ENCODE results near the gene FCHSD2. TPM values are rescaled to one million over a fixed set of nuclear protein-coding genes. Genes with fewer than 3 reads are reported as not detected.
A peak's percentile ranks its signal among the peaks of the same experiment; 100 is the strongest.

The FCHSD2 gene
- total and polyA plus RNA-seq, 4 donors, result 14.7 to 41.6 (median 32.6) TPM

GRCh38 chr11:73152861-73153483 is 10.9 kb upstream of the FCHSD2 start:
- no peak overlapping the region for H3K9ac ChIP-seq (ENCODE audit: insufficient read depth in 1 of 2, low read length in 2 of 2)
- 64 to 73% methylated on average over 6 of the region's 6 CpGs for WGBS, 2 donors
- peak in 2 of 3 donors; percentile 26 to 63 for DNase-seq

DNA sequence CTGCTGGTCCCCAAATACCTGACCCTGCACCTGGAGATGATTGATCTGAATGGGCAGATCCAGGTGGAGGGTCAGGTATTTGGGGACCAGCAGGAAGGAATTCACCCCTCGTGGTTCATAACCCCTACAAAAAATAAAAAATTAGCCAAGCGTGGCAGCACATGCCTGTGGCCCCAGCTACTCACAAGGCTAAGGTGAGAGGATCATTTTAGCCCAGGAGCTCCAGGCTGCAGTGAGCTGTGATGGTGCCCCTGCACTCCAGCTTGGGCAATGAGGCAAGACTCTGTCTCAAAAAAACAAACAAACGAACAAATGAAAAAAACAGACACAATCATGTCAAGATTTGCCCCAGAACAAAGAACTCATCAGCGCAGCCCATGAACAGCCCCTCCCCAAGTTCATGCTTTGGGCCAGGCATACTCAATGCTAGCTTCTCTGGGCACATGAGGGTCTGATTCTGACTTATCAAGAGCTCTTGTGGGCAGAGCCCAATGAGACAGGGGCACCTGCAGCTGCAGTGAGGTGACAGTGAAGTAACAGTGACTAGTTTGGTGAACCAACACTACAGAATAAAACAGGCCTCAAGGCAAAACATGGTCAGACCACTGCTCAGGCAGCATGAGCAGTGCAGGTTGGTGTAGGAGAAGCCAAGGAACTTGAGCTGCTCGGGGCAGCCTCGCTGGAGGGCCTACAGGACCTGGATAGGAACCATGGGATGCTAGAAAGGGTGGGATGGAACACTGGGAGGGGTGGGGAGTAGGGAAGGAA is 10.2 kb upstream of the FCHSD2 start:
- WGBS, 2 donors, result 90 to 91% methylated on average over 6 of the region's 6 CpGs
- no peak for TF ChIP-seq CTCF (IDR thresholded peaks at IDR 0.05; ENCODE audit: control extremely low read depth, extremely low read depth)
- DNase-seq, result no peak

More at GRCh38 chr11:73152861-73153483, 10.9 kb upstream of the FCHSD2 start:
- Histone ChIP-seq H3K4me3 (no peak overlapping the region), H3K4me1 (ENCODE audit: control insufficient read depth in 5 of 5, insufficient read depth in 5 of 5, low read length in 5 of 5) (peaks cover 0 to 11% (median 9%) of the 10 kb centered on the region in 5 donors), H3K9me3 (ENCODE audit: control insufficient read depth in 4 of 4, insufficient read depth in 3 of 4, low read length in 3 of 4) (no peaks in the 10 kb centered on the region), H3K27ac (ENCODE audit: low read depth in 1 of 2, low read length in 1 of 2) (peak overlapping the region in 1 of 2 donors; percentile 61), H3K27me3 (ENCODE audit: control insufficient read depth in 3 of 3, insufficient read depth in 3 of 3, low read length in 2 of 3) (no peaks in the 10 kb centered on the region), H3K36me3 (ENCODE audit: control insufficient read depth in 4 of 4, insufficient read depth in 4 of 4, low read length in 4 of 4) (no peaks in the 10 kb centered on the region)
- ATAC-seq (ENCODE audit: insufficient read depth, low FRiP score), result no peak
- no peak for TF ChIP-seq CTCF (IDR thresholded peaks at IDR 0.05; ENCODE audit: control extremely low read depth, extremely low read depth)

GRCh38 chr11:73151416-73151815 is 9.3 kb upstream of the FCHSD2 start:
- no peak overlapping the region for H3K9ac ChIP-seq (ENCODE audit: insufficient read depth in 1 of 2, low read length in 2 of 2)
- H3K36me3 ChIP-seq (ENCODE audit: control insufficient read depth in 4 of 4, insufficient read depth in 4 of 4, low read length in 4 of 4), result no peaks in the 10 kb centered on the region
- H3K4me3 ChIP-seq, result no peak overlapping the region
- peaks cover 0 to 9% (median 3%) of the 10 kb centered on the region in 5 donors for H3K4me1 ChIP-seq (ENCODE audit: control insufficient read depth in 5 of 5, insufficient read depth in 5 of 5, low read length in 5 of 5)
- no peaks in the 10 kb centered on the region for H3K9me3 ChIP-seq (ENCODE audit: control insufficient read depth in 4 of 4, insufficient read depth in 3 of 4, low read length in 3 of 4)
- DNase-seq (no peak), ATAC-seq (ENCODE audit: insufficient read depth, low FRiP score) (no peak)
- H3K27me3 ChIP-seq (ENCODE audit: control insufficient read depth in 3 of 3, insufficient read depth in 3 of 3, low read length in 2 of 3), result no peaks in the 10 kb centered on the region
- peak overlapping the region in 1 of 2 donors; percentile 17 for H3K27ac ChIP-seq (ENCODE audit: low read depth in 1 of 2, low read length in 1 of 2)
- 96% methylated on average over 6 of the region's 6 CpGs for WGBS, 2 donors
- no peak for TF ChIP-seq CTCF (IDR thresholded peaks at IDR 0.05; ENCODE audit: control extremely low read depth, extremely low read depth)

More for the DNA sequence above, 10.2 kb upstream of the FCHSD2 start:
- Histone ChIP-seq H3K27ac (ENCODE audit: low read depth in 1 of 2, low read length in 1 of 2) (peak overlapping the region in 1 of 2 donors; percentile 61), H3K27me3 (ENCODE audit: control insufficient read depth in 3 of 3, insufficient read depth in 3 of 3, low read length in 2 of 3) (no peaks in the 10 kb centered on the region), H3K4me3 (no peak overlapping the region), H3K9ac (ENCODE audit: insufficient read depth in 1 of 2, low read length in 2 of 2) (no peak overlapping the region), H3K4me1 (ENCODE audit: control insufficient read depth in 5 of 5, insufficient read depth in 5 of 5, low read length in 5 of 5) (peaks cover 0 to 11% (median 3%) of the 10 kb centered on the region in 5 donors), H3K36me3 (ENCODE audit: control insufficient read depth in 4 of 4, insufficient read depth in 4 of 4, low read length in 4 of 4) (no peaks in the 10 kb centered on the region), H3K9me3 (ENCODE audit: control insufficient read depth in 4 of 4, insufficient read depth in 3 of 4, low read length in 3 of 4) (no peaks in the 10 kb centered on the region)
- no peak for ATAC-seq (ENCODE audit: insufficient read depth, low FRiP score)
